Measurements from ENCODE around the gene STK17B. TPM values are rescaled to one million over a fixed set of nuclear protein-coding genes. Genes with fewer than 3 reads are reported as not detected.

The STK17B gene
- total RNA-seq, 3 donors from 2014 or later (not counting 1 experiment from before 2014, with no cell fraction given): 295 to 390 (median 380) TPM

GRCh38 chr2:196131949-196132925 is 39.1 kb downstream of the STK17B start:
- no peaks in the 10 kb centered on the region for H3K27me3 ChIP-seq (ENCODE audit: control insufficient read depth, insufficient read depth, low read length)
- peak overlapping the region; percentile 80 to 81 for H3K27ac Mint-ChIP-seq
- no peak overlapping the region for H3K4me3 Mint-ChIP-seq
- H3K27me3 Mint-ChIP-seq (ENCODE audit: low read depth in 2 of 2): no peaks in the 10 kb centered on the region
- DNase-seq (peak in 1 of 2 donors; percentile 64), ATAC-seq (peak in 2 of 3 donors; percentile 11 to 27)
- peaks cover 36% of the 10 kb centered on the region for H3K9me3 ChIP-seq (ENCODE audit: control insufficient read depth, insufficient read depth, low read length)
- peaks cover 8% of the 10 kb centered on the region for H3K4me1 ChIP-seq (ENCODE audit: control insufficient read depth, insufficient read depth, low read length)
- peaks cover 0 to 6% of the 10 kb centered on the region in 2 donors for H3K9me3 Mint-ChIP-seq
- WGBS (ENCODE audit: insufficient coverage): 89% methylated on average over 5 of the region's 5 CpGs
- intact Hi-C loops (cut with micrococcal nuclease): loop anchor here (1.0 to 5.0 kb wide), 3 partner anchors 35 to 205 kb away; no protein-coding TSS in a partner anchor
- no peak for TF ChIP-seq CTCF (IDR thresholded peaks at IDR 0.05)
- H3K4me3 ChIP-seq (ENCODE audit: low read length): no peak overlapping the region
- peak overlapping the region; percentile 3 for H3K27ac ChIP-seq (ENCODE audit: low read length)
- H3K4me1 Mint-ChIP-seq: peaks cover 18 to 25% of the 10 kb centered on the region in 2 donors
- H3K36me3 Mint-ChIP-seq: peaks cover 22% of the 10 kb centered on the region
- peaks cover 39% of the 10 kb centered on the region for H3K36me3 ChIP-seq (ENCODE audit: control insufficient read depth, insufficient read depth, low read length)

- Histone ChIP-seq H3K4me1 (ENCODE audit: control insufficient read depth, insufficient read depth, low read length) (peaks cover 8% of the 10 kb centered on the region), H3K9me3 (ENCODE audit: control insufficient read depth, insufficient read depth, low read length) (peaks cover 36% of the 10 kb centered on the region), H3K27ac (ENCODE audit: low read length) (no peak overlapping the region), H3K4me3 (ENCODE audit: low read length) (no peak overlapping the region), H3K36me3 (ENCODE audit: control insufficient read depth, insufficient read depth, low read length) (peaks cover 31% of the 10 kb centered on the region), H3K27me3 (ENCODE audit: control insufficient read depth, insufficient read depth, low read length) (no peaks in the 10 kb centered on the region)
- no peaks in the 10 kb centered on the region for H3K27me3 Mint-ChIP-seq (ENCODE audit: low read depth in 2 of 2)
- ATAC-seq (peak; percentile 61 to 66 (median 64)), DNase-seq (peak; percentile 49 to 81)
- H3K4me3 Mint-ChIP-seq: no peak overlapping the region
- H3K4me1 Mint-ChIP-seq: peaks cover 18 to 25% of the 10 kb centered on the region in 2 donors
- peak; percentile 69 for TF ChIP-seq CTCF (IDR thresholded peaks at IDR 0.05)
- WGBS (ENCODE audit: insufficient coverage): 90% methylated on average over 7 of the region's 7 CpGs
- H3K9me3 Mint-ChIP-seq: peaks cover 0 to 6% of the 10 kb centered on the region in 2 donors
- H3K36me3 Mint-ChIP-seq: peaks cover 14% of the 10 kb centered on the region
- intact Hi-C loops (cut with micrococcal nuclease): loop anchor here (1.0 to 5.0 kb wide), 3 partner anchors 36 to 205 kb away; no protein-coding TSS in a partner anchor
- H3K27ac Mint-ChIP-seq: peak overlapping the region; percentile 80 to 81
Observed at GRCh38 chr2:196131384-196131937, 39.9 kb downstream of the STK17B start.

- TF ChIP-seq CTCF (IDR thresholded peaks at IDR 0.05): no peak
- Histone ChIP-seq H3K9me3 (ENCODE audit: control insufficient read depth, insufficient read depth, low read length) (peaks cover 36% of the 10 kb centered on the region), H3K27me3 (ENCODE audit: control insufficient read depth, insufficient read depth, low read length) (no peaks in the 10 kb centered on the region), H3K36me3 (ENCODE audit: control insufficient read depth, insufficient read depth, low read length) (peaks cover 20% of the 10 kb centered on the region), H3K4me1 (ENCODE audit: control insufficient read depth, insufficient read depth, low read length) (peaks cover 8% of the 10 kb centered on the region), H3K4me3 (ENCODE audit: low read length) (no peak overlapping the region), H3K27ac (ENCODE audit: low read length) (no peak overlapping the region)
- H3K27ac Mint-ChIP-seq: no peak overlapping the region
- over 99% methylated on average over 7 of the region's 7 CpGs for WGBS (ENCODE audit: insufficient coverage)
- peaks cover 18 to 25% of the 10 kb centered on the region in 2 donors for H3K4me1 Mint-ChIP-seq
- intact Hi-C loops (cut with micrococcal nuclease): loop anchor here (2.0 to 5.0 kb wide), 2 partner anchors 37 to 207 kb away; no protein-coding TSS in a partner anchor
- DNase-seq: peak in 1 of 2 donors; percentile 36
- peaks cover 0 to 6% of the 10 kb centered on the region in 2 donors for H3K9me3 Mint-ChIP-seq
- H3K36me3 Mint-ChIP-seq: peaks cover 13% of the 10 kb centered on the region
- no peak overlapping the region for H3K4me3 Mint-ChIP-seq
- no peaks in the 10 kb centered on the region for H3K27me3 Mint-ChIP-seq (ENCODE audit: low read depth in 2 of 2)
- ATAC-seq: no peak
Observed at GRCh38 chr2:196130039-196130825, 41.1 kb downstream of the STK17B start.
